Stimulated activated CD8-positive, alpha-beta memory T cell treated with anti-CD3 and anti-CD28 coated beads, Interleukin-15, amount 100 ng/mL, for 4 hours (primary cell): Measurements from ENCODE around the gene NASP.

Experiments
- DNase-seq, 2 donors: peaks; one replicate each; pipeline ENCODE4 v3.0.0-alpha.2; 2020; ENCODE audit warnings: low read depth in 2 of 2

Gene NASP

DNA sequence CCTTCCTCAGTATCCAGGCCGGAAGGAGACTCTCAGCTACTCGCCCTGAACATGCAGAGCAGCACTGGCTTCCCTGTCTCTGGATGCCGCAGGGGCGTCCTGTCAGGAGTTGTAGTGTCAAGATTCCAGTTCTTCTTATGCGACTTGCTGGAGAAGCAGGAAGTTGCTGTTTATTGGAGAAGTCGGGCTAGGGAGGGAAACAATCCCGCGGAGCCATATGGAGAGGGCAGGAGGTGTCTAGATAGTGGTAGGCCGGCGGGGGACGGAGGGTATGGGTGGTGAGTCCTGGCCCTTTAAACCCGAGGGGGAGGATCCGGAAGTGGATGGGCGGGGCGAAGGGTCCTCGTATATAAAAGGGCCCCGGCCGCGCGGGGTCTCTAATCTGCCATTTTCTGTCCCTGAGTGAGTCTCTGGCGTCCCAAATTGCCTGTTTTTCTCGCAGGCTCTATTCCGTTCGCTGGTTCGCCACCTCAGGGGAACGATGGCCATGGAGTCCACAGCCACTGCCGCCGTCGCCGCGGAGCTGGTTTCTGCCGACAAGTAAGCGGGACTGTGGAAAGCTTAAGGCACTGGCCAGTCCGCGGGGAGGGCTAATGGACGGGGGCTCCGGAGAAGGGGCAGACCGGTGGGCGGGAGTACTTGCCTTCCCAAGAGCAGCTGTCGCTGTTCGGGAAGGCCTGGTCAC is at the start of gene NASP:
TSS of gene NASP (plus strand) at position 376 of the 685 bp plus-strand sequence. CDS start at position 482, 106 bp downstream.
- DNase-seq, result peak; percentile 82 to 83

DNA sequence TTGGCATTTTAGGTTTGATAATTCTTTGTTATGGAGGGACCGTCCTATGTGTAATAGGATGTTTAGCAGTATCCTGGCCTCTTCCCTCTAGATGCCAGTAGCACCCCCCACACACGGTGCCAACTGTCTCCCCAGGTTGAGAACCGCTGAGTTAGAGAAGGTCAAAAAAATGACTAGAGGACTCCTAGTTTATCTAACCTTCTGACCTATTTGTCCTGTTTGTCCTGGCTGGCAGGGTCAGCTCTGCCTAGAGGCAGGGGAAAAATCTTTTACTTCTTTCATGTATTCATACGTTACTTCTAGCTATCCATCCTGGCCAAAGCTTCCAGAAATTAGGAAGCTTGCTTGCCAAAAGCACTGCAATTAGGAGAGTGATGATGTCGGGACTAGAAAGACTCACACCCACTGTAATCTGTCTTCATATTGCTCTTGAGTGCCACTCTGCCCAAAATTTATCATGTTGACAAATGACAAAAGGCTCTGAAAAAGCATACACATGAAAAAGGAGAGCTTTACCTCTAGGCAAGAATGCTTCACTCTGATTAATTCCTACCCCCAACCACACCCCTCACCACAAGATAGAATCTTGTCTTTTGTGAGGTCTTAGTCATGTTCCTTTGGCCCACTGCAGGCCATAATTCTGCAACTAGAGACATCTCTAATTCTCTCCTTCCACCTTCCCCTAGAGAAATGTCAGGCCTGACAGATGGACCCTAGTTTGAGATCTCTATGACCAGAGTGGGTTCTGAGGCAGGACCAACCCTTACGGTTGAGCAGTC is 47.7 kb upstream of the NASP start:
- no peak for DNase-seq

- no peak for DNase-seq
Measured at GRCh38 chr1:45536886-45537285, 47.0 kb upstream of the NASP start.

GRCh38 chr1:45541193-45541592 is 42.6 kb upstream of the NASP start:
- DNase-seq, result no peak

DNA sequence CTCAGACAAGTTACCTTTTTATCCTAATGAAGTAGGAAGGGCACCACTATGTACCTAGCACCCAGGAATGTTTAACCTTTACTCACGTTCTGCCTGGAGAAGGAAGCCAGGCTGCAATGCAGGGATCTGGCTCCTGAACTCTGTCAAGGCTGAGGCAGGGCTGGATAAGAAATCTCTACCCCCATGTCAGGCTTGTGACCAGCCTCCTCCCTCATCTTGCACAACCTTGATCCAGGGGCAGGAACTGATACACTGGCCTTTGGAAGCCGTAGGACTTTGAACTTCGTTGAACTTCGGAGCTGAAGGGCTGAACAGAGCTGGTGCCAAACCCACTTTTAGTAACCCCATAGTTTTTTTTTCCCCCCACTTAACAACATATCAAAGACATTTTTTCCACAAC is 41.2 kb upstream of the NASP start:
- DNase-seq, result no peak

- peak; percentile 56 to 75 for DNase-seq
Measured at GRCh38 chr1:45543581-45544417, 40.0 kb upstream of the NASP start.

GRCh38 chr1:45544530-45544929 is 39.3 kb upstream of the NASP start:
- DNase-seq, result no peak

GRCh38 chr1:45545019-45545493 is 38.8 kb upstream of the NASP start:
- DNase-seq, result no peak

DNA sequence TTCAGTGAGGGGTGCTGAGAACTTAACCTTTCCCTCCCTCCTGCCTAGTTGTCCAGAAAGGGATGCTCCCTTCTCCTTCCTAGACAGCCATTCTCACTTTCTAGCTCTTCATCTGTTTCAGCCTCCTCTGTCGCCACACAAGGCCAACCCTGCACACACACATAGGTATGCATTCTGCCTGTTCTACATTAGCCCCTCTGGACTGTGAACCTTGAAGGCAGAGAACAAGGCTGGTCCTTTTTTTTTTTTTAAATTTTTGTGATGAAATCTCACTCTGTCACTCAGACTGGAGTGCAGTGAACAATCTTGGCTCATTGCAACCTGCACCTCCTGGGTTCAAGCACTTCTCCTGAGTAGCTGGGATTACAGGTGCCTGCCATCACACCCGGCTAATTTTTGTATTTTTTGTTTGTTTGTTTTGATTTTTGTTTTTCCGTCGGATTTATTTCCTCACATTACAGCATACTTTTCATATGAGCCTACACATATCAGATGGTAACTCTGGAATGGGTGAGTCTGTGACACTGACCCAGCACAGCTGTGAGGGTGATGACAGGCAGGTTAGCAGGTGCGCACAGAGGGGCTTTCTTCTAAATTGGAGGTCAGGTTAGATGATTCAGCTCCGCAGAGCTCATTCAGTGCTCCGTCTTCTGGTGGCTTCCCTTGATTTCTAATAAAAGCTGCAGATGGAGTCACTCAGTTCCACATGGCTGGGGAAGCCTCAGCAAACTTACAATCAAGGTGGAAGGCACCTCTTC is 38.1 kb upstream of the NASP start:
- DNase-seq, result no peak

- DNase-seq, result peak; percentile 73 to 79
Measured at GRCh38 chr1:45550401-45551351, 33.2 kb upstream of the NASP start, which contains the start of gene AKR1A1. Gene AKR1A1 (plus strand): TSS chr1:45550826. CDS start chr1:45561795, 10,969 bp downstream.

GRCh38 chr1:45551684-45552083 is 32.2 kb upstream of the NASP start:
- DNase-seq, result no peak

DNA sequence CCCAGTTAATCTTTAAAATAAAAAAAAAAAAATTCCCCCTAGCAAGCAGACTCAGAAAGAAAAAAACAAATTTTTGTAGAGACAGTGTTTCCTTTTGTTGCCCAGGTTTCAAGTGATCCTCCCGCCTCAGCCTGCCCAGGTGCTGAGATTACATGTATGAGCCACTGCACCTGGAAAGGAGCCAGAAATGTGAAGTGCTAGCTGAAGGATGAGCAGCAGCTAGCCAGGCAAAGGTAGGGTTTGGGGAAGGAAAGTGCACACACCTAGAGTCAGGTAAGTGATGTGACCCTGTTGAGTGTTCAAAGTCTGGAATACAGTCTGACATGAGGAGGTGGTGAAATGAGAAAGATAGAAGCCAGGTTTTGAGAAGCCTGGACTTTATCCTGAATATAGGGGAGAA is 31.5 kb upstream of the NASP start:
- DNase-seq, result no peak

DNA sequence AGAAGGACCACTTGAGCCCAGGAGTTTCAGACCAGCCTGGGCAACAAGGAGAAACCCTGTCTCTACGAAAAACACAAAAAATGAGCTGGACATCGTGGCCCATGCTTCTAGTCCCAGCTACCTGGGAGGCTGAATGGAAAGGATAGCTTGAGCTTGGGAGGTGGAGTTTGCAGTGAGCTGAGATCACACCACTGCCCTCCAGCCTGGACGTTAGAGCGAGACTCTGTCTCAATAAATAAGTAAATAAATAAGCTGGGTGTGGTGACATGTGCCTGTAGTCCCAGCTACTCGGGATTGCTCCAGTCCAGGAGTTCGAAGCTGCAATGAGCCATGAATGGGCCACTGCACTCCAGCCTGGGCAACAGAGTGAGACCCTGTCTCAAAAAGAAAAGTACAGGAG is 29.6 kb upstream of the NASP start:
- no peak for DNase-seq

GRCh38 chr1:45557422-45557944 is 26.4 kb upstream of the NASP start:
- no peak for DNase-seq

- no peak for DNase-seq
Measured at GRCh38 chr1:45563843-45564242, 20.0 kb upstream of the NASP start.

- no peak for DNase-seq
Measured at GRCh38 chr1:45566722-45567121, 17.1 kb upstream of the NASP start.

DNA sequence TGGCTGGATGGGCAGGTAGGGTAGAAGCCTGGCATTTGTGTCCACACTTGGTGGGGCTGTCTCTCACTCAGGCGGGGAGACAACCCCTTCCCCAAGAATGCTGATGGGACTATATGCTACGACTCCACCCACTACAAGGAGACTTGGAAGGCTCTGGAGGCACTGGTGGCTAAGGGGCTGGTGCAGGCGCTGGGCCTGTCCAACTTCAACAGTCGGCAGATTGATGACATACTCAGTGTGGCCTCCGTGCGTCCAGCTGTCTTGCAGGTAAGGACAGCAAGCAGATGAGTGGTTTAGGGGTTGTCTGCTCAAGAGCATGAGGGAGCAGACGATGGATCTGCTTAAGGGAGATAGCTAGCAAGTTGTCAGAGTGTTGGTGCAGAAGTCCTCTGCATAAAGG is 15.9 kb upstream of the NASP start:
- DNase-seq, result no peak

DNA sequence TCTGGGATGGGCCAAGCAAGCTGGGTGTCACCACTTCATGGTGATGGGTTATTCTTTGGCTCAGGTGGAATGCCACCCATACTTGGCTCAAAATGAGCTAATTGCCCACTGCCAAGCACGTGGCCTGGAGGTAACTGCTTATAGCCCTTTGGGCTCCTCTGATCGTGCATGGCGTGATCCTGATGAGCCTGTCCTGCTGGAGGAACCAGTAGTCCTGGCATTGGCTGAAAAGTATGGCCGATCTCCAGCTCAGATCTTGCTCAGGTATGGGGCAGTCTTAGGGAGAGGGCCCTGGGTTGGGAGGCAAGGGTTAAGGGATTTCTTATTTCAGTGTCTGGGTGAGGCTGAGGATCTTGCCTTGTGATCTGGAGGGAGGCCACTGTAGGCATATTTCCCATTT is 15.4 kb upstream of the NASP start:
- no peak for DNase-seq

DNA sequence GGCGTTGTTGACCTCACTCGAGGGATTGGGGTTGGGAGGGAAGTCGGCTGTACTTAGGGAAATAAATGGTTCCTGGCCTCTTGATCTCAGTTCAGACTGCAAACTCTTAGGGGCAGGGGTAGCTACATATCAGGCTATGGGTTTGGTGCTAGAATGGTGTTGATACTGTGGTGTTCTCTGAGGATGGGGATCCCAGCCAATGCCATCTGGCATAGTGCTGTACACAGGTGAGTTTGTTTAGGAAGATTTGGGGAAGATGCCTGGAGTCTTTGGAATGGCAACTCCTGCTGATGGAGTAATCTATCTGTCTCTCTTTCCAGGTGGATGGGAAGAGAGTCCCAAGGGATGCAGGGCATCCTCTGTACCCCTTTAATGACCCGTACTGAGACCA is 14.3 kb upstream of the NASP start:
- no peak for DNase-seq

- DNase-seq, result peak; percentile 37 to 60
Measured at GRCh38 chr1:45569962-45570581, 13.8 kb upstream of the NASP start.
